Suprapubic skin (tissue), 4 donors: ENCODE results near the gene SERP1. TPM values are rescaled to one million over a fixed set of nuclear protein-coding genes. Genes with fewer than 3 reads are reported as not detected.

Source experiments
- DNase-seq, 2 donors: peaks; one replicate each; pipeline ENCODE4 v3.0.0-alpha.2; 2019; ENCODE audit warnings: low spot score in 2 of 2
- H3K27ac ChIP-seq: fragments of 200-600 bp; sonication (generic); one replicate; pipeline ENCODE4 v1.5.1; 2019
- H3K27me3 ChIP-seq: fragments of 200-600 bp; sonication (generic); one replicate; pipeline ENCODE4 v1.5.1; 2019
- H3K36me3 ChIP-seq: fragments of 200-600 bp; sonication (generic); one replicate; pipeline ENCODE4 v1.5.1; 2019
- H3K4me1 ChIP-seq: fragments of 200-600 bp; sonication (generic); one replicate; pipeline ENCODE4 v1.5.1; 2019
- H3K4me3 ChIP-seq: fragments of 200-600 bp; sonication (generic); one replicate; pipeline ENCODE4 v1.5.1; 2019; ENCODE audit warnings: mild to moderate bottlenecking
- H3K9me3 ChIP-seq: fragments of 200-600 bp; sonication (generic); one replicate; pipeline ENCODE4 v1.5.1; 2019
- EP300 ChIP-seq: sonication (generic); formaldehyde crosslinking; IDR thresholded peaks from one replicate; pipeline ENCODE4 v1.6.1; 2017; ENCODE audit warnings: antibody characterized with exemption
- POLR2A ChIP-seq, 2 donors: fragments of 450-650 bp; IDR thresholded peaks; one replicate each; pipeline ENCODE4 v1.6.1; 2017; ENCODE audit warnings: antibody characterized with exemption in 2 of 2, mild to moderate bottlenecking in 2 of 2, moderate library complexity in 2 of 2
- POLR2AphosphoS5 ChIP-seq, 3 donors: sonication (generic); formaldehyde crosslinking; IDR thresholded peaks; one replicate each; pipeline ENCODE4 v1.6.1; 2017; ENCODE audit warnings: antibody characterized with exemption in 3 of 3
- WGBS: methylation state at CpG from one replicate; pipeline ENCODE4 v1.1.5; 2018; 5-methylcytosine and 5-hydroxymethylcytosine counted together
- total RNA-seq, 4 donors: library from RNA; depleted of rRNA; stranded (reverse); fragments of >200 nt; gene quantifications; one replicate each; pipeline ENCODE4 v1.1.0, GENCODE V29; 2016
- TF ChIP-seq, protein P1 (sequence below), 2 donors: fragments of 200-600 bp in 1 of 2; fragments of 450-650 bp in 1 of 2; sonication (generic) in 1 of 2; IDR thresholded peaks; one replicate each; pipeline ENCODE4 v1.5.1; 2016 to 2019; ENCODE audit warnings: antibody characterized with exemption in 2 of 2, mild to moderate bottlenecking in 1 of 2, moderate library complexity in 1 of 2

SERP1 gene
- total RNA-seq, 4 donors from 2014 or later, result 84.2 to 149 (median 120) TPM

DNA sequence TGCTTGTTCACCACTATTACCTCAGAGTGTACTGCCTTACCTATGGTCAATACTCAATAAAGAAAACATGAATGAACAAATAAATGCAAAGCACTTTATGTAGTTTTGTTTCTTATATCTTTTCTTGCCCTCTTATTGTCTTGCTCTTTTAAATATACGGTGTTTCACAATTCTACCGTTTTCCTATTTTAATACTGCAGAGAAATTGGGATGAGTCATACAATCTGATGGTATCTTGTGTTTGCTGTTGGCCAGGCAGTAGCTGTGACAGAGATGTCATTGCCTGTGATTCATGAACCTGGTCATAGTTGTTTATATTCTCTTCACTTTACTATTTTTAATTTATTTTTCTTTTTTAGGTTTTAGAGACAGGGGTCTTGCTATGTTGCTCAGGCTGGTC, 48.3 kb downstream of the SERP1 start:
- WGBS, result 51% methylated on average over 2 of the region's 2 CpGs

DNA sequence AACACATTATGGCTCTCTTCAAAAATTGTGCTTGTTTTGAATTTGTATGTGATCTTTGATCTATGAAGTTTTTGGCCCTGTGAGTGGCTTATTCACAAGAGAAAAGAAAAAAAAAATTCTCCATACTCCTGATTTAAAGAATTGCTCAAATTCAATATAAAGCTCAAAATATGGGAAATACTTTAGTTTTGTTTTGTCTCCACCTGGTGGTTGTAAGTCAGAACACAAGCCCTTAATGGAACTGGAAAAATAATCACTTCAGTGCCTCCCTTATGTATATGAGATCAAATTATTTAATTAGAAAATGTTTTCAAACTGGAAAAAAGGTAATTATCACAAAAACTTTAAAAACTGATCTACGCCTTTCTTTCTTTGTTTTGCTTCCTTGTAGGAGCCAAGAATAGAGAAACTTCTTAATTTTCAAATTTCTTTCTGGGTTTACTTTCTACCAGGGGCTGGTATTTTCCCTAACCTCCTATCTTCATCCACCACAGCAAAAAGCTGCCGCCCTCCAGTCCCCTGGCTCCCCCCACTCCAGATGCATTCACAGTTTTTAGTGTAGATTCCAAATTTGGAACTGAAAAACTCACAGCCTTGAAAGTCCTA, 50.6 kb downstream of the SERP1 start:
- no peak for TF ChIP-seq POLR2A (IDR thresholded peaks at IDR 0.05)
- TF ChIP-seq, protein P1, sequence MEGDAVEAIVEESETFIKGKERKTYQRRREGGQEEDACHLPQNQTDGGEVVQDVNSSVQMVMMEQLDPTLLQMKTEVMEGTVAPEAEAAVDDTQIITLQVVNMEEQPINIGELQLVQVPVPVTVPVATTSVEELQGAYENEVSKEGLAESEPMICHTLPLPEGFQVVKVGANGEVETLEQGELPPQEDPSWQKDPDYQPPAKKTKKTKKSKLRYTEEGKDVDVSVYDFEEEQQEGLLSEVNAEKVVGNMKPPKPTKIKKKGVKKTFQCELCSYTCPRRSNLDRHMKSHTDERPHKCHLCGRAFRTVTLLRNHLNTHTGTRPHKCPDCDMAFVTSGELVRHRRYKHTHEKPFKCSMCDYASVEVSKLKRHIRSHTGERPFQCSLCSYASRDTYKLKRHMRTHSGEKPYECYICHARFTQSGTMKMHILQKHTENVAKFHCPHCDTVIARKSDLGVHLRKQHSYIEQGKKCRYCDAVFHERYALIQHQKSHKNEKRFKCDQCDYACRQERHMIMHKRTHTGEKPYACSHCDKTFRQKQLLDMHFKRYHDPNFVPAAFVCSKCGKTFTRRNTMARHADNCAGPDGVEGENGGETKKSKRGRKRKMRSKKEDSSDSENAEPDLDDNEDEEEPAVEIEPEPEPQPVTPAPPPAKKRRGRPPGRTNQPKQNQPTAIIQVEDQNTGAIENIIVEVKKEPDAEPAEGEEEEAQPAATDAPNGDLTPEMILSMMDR (IDR thresholded peaks at IDR 0.05), result peak; percentile 48 to 69
- Histone ChIP-seq H3K27ac (no peak overlapping the region), H3K4me3 (no peak overlapping the region), H3K9me3 (no peaks in the 10 kb centered on the region), H3K36me3 (no peaks in the 10 kb centered on the region), H3K4me1 (no peaks in the 10 kb centered on the region), H3K27me3 (no peaks in the 10 kb centered on the region)
- no peak for DNase-seq
- WGBS, result 3% methylated on average over 2 of the region's 2 CpGs

More for the DNA sequence above, 48.3 kb downstream of the SERP1 start:
- Histone ChIP-seq H3K27ac (no peak overlapping the region), H3K27me3 (no peaks in the 10 kb centered on the region), H3K4me3 (no peak overlapping the region), H3K36me3 (no peaks in the 10 kb centered on the region), H3K4me1 (no peaks in the 10 kb centered on the region), H3K9me3 (no peaks in the 10 kb centered on the region)
- DNase-seq, result no peak
- TF ChIP-seq POLR2A (IDR thresholded peaks at IDR 0.05) (no peak), EP300 (no peak), POLR2AphosphoS5 (IDR thresholded peaks at IDR 0.05) (no peak)
- TF ChIP-seq, protein P1 (IDR thresholded peaks at IDR 0.05), result no peak

DNA sequence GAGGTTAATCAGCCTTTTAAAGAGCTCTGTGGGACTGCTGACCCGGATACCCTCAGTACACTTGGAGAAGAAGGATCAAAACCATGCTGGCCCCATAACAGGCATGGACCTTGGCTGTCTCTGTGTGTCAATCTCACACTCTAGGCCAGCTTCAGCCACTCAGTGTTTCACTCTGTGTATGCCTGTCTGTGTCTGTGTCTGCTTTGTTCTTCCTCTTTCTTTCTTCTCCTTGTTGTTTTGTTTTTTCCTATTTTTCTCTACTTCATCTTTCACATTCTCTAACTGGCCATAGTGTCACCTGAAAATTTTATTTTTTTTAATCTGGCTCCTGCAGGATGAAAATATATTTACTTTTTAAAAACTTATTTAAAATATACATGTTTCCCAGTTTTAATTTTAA, 51.1 kb downstream of the SERP1 start:
- no peak overlapping the region for H3K27ac ChIP-seq
- DNase-seq, result no peak
- no peaks in the 10 kb centered on the region for H3K9me3 ChIP-seq
- no peaks in the 10 kb centered on the region for H3K36me3 ChIP-seq
- no peaks in the 10 kb centered on the region for H3K27me3 ChIP-seq
- WGBS, result 71% methylated on average over 1 of the region's 1 CpG
- TF ChIP-seq, protein P1 (IDR thresholded peaks at IDR 0.05), result no peak
- TF ChIP-seq EP300 (no peak), POLR2A (IDR thresholded peaks at IDR 0.05) (no peak), POLR2AphosphoS5 (IDR thresholded peaks at IDR 0.05) (no peak)
- H3K4me1 ChIP-seq, result no peaks in the 10 kb centered on the region
- no peak overlapping the region for H3K4me3 ChIP-seq

DNA sequence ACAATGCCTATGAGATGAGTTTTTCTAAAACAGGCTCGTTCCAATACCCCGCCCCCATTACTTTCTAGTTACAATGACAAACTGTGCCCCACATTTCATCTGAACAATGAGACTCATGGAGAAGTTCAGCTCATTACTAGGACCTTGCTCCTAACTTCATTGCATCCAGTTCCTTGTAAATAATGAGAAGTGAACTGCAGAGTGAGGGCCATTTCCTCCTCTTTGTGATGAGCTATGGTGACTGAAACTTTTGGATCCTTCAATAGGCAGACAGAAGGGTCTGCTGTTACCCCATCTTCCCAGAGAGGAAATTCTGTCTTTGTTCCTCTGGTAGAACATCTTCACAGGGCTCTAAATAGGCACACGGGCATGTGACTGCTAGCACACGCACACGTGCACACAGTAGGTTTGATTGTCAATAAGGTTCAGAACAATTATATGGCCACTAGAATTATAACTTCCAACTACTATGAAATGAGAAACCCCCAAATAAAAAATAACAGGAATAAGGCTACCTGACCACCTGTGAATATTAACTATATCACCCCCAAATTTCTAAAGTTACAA, 51.8 kb downstream of the SERP1 start:
- Histone ChIP-seq H3K4me1 (no peaks in the 10 kb centered on the region), H3K4me3 (no peak overlapping the region), H3K9me3 (no peaks in the 10 kb centered on the region), H3K27ac (no peak overlapping the region), H3K36me3 (no peaks in the 10 kb centered on the region), H3K27me3 (no peaks in the 10 kb centered on the region)
- DNase-seq, result no peak
- TF ChIP-seq EP300 (no peak), POLR2A (IDR thresholded peaks at IDR 0.05) (no peak), POLR2AphosphoS5 (IDR thresholded peaks at IDR 0.05) (no peak)
- TF ChIP-seq, protein P1 (IDR thresholded peaks at IDR 0.05), result no peak
- 96% methylated on average over 5 of the region's 5 CpGs for WGBS

Other genes starting within 250 kb of the SERP1 start
- 10 to 100 TPM; 13.2 to 19.5 (median 16.4) TPM for gene TSC22D2, start 138.2 kb downstream of the SERP1 start, total RNA-seq
- 100 to 1,000 TPM; 149 to 222 (median 194) TPM for gene EIF2A, start 291 bp upstream of the SERP1 start, total RNA-seq
- gene SELENOT, start 56.8 kb upstream of the SERP1 start, total RNA-seq, result 10 to 100 TPM; 49.2 to 97.2 (median 75.3) TPM
- gene ERICH6, start 157.4 kb upstream of the SERP1 start, total RNA-seq, result under 1 TPM in 1 of 4 donors, not detected in 3; 0.68 TPM
- gene SIAH2, start 216.7 kb upstream of the SERP1 start, total RNA-seq, result 10 to 100 TPM; 49.5 to 95.7 (median 81.3) TPM